ENCODE measurements around the gene SLC45A2.

SLC45A2 gene

DNA sequence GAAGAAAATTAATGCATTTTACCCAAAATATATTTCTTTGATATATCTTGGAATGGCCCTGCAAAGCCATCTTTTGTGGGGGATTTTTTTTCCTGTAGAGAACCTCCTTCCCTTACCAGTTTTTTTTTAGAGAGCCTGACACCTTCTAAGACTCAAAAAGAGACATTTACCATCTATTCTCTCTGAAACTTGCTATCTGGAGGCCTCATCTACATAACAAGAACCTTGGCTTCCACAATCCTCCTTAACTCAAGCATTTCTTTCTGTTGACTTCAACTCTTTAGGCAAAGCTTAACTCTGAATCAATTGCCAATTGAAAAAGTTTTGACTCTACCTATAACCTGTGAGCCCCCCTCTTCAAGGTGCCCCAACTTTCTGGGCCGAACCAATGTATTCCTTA lies 6.2 kb downstream of the SLC45A2 start:
- TF ChIP-seq, protein P1, sequence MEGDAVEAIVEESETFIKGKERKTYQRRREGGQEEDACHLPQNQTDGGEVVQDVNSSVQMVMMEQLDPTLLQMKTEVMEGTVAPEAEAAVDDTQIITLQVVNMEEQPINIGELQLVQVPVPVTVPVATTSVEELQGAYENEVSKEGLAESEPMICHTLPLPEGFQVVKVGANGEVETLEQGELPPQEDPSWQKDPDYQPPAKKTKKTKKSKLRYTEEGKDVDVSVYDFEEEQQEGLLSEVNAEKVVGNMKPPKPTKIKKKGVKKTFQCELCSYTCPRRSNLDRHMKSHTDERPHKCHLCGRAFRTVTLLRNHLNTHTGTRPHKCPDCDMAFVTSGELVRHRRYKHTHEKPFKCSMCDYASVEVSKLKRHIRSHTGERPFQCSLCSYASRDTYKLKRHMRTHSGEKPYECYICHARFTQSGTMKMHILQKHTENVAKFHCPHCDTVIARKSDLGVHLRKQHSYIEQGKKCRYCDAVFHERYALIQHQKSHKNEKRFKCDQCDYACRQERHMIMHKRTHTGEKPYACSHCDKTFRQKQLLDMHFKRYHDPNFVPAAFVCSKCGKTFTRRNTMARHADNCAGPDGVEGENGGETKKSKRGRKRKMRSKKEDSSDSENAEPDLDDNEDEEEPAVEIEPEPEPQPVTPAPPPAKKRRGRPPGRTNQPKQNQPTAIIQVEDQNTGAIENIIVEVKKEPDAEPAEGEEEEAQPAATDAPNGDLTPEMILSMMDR (conservative IDR thresholded peaks at IDR 0.05; ENCODE audit: low read depth, low read length) = no peak
- H4K20me1 ChIP-seq (ENCODE audit: insufficient read depth) = no peaks in the 10 kb centered on the region
- H3K4me2 ChIP-seq = no peak overlapping the region
- H3K4me1 ChIP-seq (ENCODE audit: low read depth, poor library complexity, severe bottlenecking) = no peaks in the 10 kb centered on the region
- no peaks in the 10 kb centered on the region for H3K79me2 ChIP-seq (ENCODE audit: insufficient read depth, low read depth)
- no peak overlapping the region for H2AFZ ChIP-seq (ENCODE audit: low read depth)
- H3K4me3 ChIP-seq (IDR thresholded peaks at IDR 0.05; ENCODE audit: insufficient read depth, low read depth, low read length) = no peak overlapping the region
- H3K27ac ChIP-seq = no peak overlapping the region
- no peaks in the 10 kb centered on the region for H3K27me3 ChIP-seq (ENCODE audit: insufficient read depth, low read depth)
- H3K9ac ChIP-seq = no peak overlapping the region
- H3K36me3 ChIP-seq (ENCODE audit: insufficient read depth) = no peaks in the 10 kb centered on the region

- no peak overlapping the region for H3K4me3 ChIP-seq (IDR thresholded peaks at IDR 0.05; ENCODE audit: insufficient read depth, low read depth, low read length)
- H3K27ac ChIP-seq = no peak overlapping the region
- no peaks in the 10 kb centered on the region for H3K79me2 ChIP-seq (ENCODE audit: insufficient read depth, low read depth)
- TF ChIP-seq, protein P1 (conservative IDR thresholded peaks at IDR 0.05; ENCODE audit: low read depth, low read length) = no peak
- H3K4me2 ChIP-seq = no peak overlapping the region
- H4K20me1 ChIP-seq (ENCODE audit: insufficient read depth) = no peaks in the 10 kb centered on the region
- no peaks in the 10 kb centered on the region for H3K36me3 ChIP-seq (ENCODE audit: insufficient read depth)
- H3K27me3 ChIP-seq (ENCODE audit: insufficient read depth, low read depth) = no peaks in the 10 kb centered on the region
- H2AFZ ChIP-seq (ENCODE audit: low read depth) = no peak overlapping the region
- no peaks in the 10 kb centered on the region for H3K4me1 ChIP-seq (ENCODE audit: low read depth, poor library complexity, severe bottlenecking)
- H3K9ac ChIP-seq = no peak overlapping the region
Observed at GRCh38 chr5:33976307-33976706, 8.2 kb downstream of the SLC45A2 start.

GRCh38 chr5:33975852-33976251 lies 8.6 kb downstream of the SLC45A2 start:
- Histone ChIP-seq H3K79me2 (ENCODE audit: insufficient read depth, low read depth) (no peaks in the 10 kb centered on the region), H2AFZ (ENCODE audit: low read depth) (no peak overlapping the region), H3K4me3 (IDR thresholded peaks at IDR 0.05; ENCODE audit: insufficient read depth, low read depth, low read length) (no peak overlapping the region), H3K4me2 (no peak overlapping the region), H4K20me1 (ENCODE audit: insufficient read depth) (no peaks in the 10 kb centered on the region), H3K27ac (no peak overlapping the region), H3K4me1 (ENCODE audit: low read depth, poor library complexity, severe bottlenecking) (no peaks in the 10 kb centered on the region), H3K9ac (no peak overlapping the region), H3K27me3 (ENCODE audit: insufficient read depth, low read depth) (no peaks in the 10 kb centered on the region), H3K36me3 (ENCODE audit: insufficient read depth) (no peaks in the 10 kb centered on the region)
- TF ChIP-seq, protein P1 (conservative IDR thresholded peaks at IDR 0.05; ENCODE audit: low read depth, low read length) = no peak

GRCh38 chr5:33973271-33973670 lies 11.2 kb downstream of the SLC45A2 start:
- Histone ChIP-seq H3K9ac (no peak overlapping the region), H3K27me3 (ENCODE audit: insufficient read depth, low read depth) (no peaks in the 10 kb centered on the region), H3K4me2 (no peak overlapping the region), H4K20me1 (ENCODE audit: insufficient read depth) (no peaks in the 10 kb centered on the region), H3K36me3 (ENCODE audit: insufficient read depth) (no peaks in the 10 kb centered on the region), H3K27ac (no peak overlapping the region), H2AFZ (ENCODE audit: low read depth) (no peak overlapping the region), H3K4me1 (ENCODE audit: low read depth, poor library complexity, severe bottlenecking) (no peaks in the 10 kb centered on the region), H3K79me2 (ENCODE audit: insufficient read depth, low read depth) (no peaks in the 10 kb centered on the region), H3K4me3 (IDR thresholded peaks at IDR 0.05; ENCODE audit: insufficient read depth, low read depth, low read length) (no peak overlapping the region)
- TF ChIP-seq, protein P1 (conservative IDR thresholded peaks at IDR 0.05; ENCODE audit: low read depth, low read length) = no peak

All from KMS-11 (cell line).